ENCODE data around the gene CELF6.

CELF6 gene

GRCh38 chr15:72318408-72318942, 1.5 kb downstream of the CELF6 start:
- Histone ChIP-seq H3K79me2 (ENCODE audit: control insufficient read depth, insufficient read depth, low read length, unreplicated experiment) (no peaks in the 10 kb centered on the region), H3K27me3 (ENCODE audit: insufficient read depth, low read length) (peaks cover 26% of the 10 kb centered on the region), H3K4me3 (ENCODE audit: low read depth, low read length) (no peak overlapping the region)

GRCh38 chr15:72315706-72316370, 4.1 kb downstream of the CELF6 start:
- Histone ChIP-seq H3K27ac (ENCODE audit: low read depth, low read length) (no peak overlapping the region), H3K36me3 (ENCODE audit: insufficient read depth, low read length) (no peaks in the 10 kb centered on the region), H3K4me3 (ENCODE audit: low read depth, low read length) (no peak overlapping the region), H2AFZ (ENCODE audit: low read length, unreplicated experiment) (no peak overlapping the region), H3K27me3 (ENCODE audit: insufficient read depth, low read length) (peaks cover 26% of the 10 kb centered on the region), H3K79me2 (ENCODE audit: control insufficient read depth, insufficient read depth, low read length, unreplicated experiment) (no peaks in the 10 kb centered on the region), H3K4me1 (ENCODE audit: control insufficient read depth, insufficient read depth, low read length, unreplicated experiment) (peaks cover 2% of the 10 kb centered on the region)

More at GRCh38 chr15:72318408-72318942, 1.5 kb downstream of the CELF6 start:
- Histone ChIP-seq H3K27ac (ENCODE audit: low read depth, low read length) (no peak overlapping the region), H3K36me3 (ENCODE audit: insufficient read depth, low read length) (no peaks in the 10 kb centered on the region), H3K4me1 (ENCODE audit: control insufficient read depth, insufficient read depth, low read length, unreplicated experiment) (peaks cover 3% of the 10 kb centered on the region), H2AFZ (ENCODE audit: low read length, unreplicated experiment) (no peak overlapping the region)

- Histone ChIP-seq H3K36me3 (ENCODE audit: insufficient read depth, low read length) (no peaks in the 10 kb centered on the region), H3K4me3 (ENCODE audit: low read depth, low read length) (no peak overlapping the region), H3K27me3 (ENCODE audit: insufficient read depth, low read length) (peaks cover 22% of the 10 kb centered on the region), H3K4me1 (ENCODE audit: control insufficient read depth, insufficient read depth, low read length, unreplicated experiment) (no peaks in the 10 kb centered on the region), H3K79me2 (ENCODE audit: control insufficient read depth, insufficient read depth, low read length, unreplicated experiment) (no peaks in the 10 kb centered on the region), H2AFZ (ENCODE audit: low read length, unreplicated experiment) (no peak overlapping the region), H3K27ac (ENCODE audit: low read depth, low read length) (no peak overlapping the region)
These were observed 6.1 kb downstream of the CELF6 start for GRCh38 chr15:72313881-72314280.

- Histone ChIP-seq H3K79me2 (ENCODE audit: control insufficient read depth, insufficient read depth, low read length, unreplicated experiment) (no peaks in the 10 kb centered on the region), H3K27ac (ENCODE audit: low read depth, low read length) (no peak overlapping the region), H3K4me1 (ENCODE audit: control insufficient read depth, insufficient read depth, low read length, unreplicated experiment) (no peaks in the 10 kb centered on the region), H3K36me3 (ENCODE audit: insufficient read depth, low read length) (no peaks in the 10 kb centered on the region), H3K4me3 (ENCODE audit: low read depth, low read length) (no peak overlapping the region), H2AFZ (ENCODE audit: low read length, unreplicated experiment) (no peak overlapping the region), H3K27me3 (ENCODE audit: insufficient read depth, low read length) (peaks cover 18% of the 10 kb centered on the region)
These were observed 6.5 kb downstream of the CELF6 start for GRCh38 chr15:72313448-72313840.

GRCh38 chr15:72312605-72313447, 7.1 kb downstream of the CELF6 start:
- no peak overlapping the region for H3K27ac ChIP-seq (ENCODE audit: low read depth, low read length)
- H3K79me2 ChIP-seq (ENCODE audit: control insufficient read depth, insufficient read depth, low read length, unreplicated experiment) = no peaks in the 10 kb centered on the region
- H3K27me3 ChIP-seq (ENCODE audit: insufficient read depth, low read length) = peaks cover 12% of the 10 kb centered on the region
- no peak overlapping the region for H3K4me3 ChIP-seq (ENCODE audit: low read depth, low read length)
- H3K4me1 ChIP-seq (ENCODE audit: control insufficient read depth, insufficient read depth, low read length, unreplicated experiment) = no peaks in the 10 kb centered on the region
- no peaks in the 10 kb centered on the region for H3K36me3 ChIP-seq (ENCODE audit: insufficient read depth, low read length)
- no peak overlapping the region for H2AFZ ChIP-seq (ENCODE audit: low read length, unreplicated experiment)

GRCh38 chr15:72307026-72307425, 12.9 kb downstream of the CELF6 start:
- H3K79me2 ChIP-seq (ENCODE audit: control insufficient read depth, insufficient read depth, low read length, unreplicated experiment) = no peaks in the 10 kb centered on the region
- H3K27me3 ChIP-seq (ENCODE audit: insufficient read depth, low read length) = no peaks in the 10 kb centered on the region
- H3K4me1 ChIP-seq (ENCODE audit: control insufficient read depth, insufficient read depth, low read length, unreplicated experiment) = peaks cover 13% of the 10 kb centered on the region
- no peak overlapping the region for H2AFZ ChIP-seq (ENCODE audit: low read length, unreplicated experiment)
- H3K4me3 ChIP-seq (ENCODE audit: low read depth, low read length) = no peak overlapping the region
- no peak overlapping the region for H3K27ac ChIP-seq (ENCODE audit: low read depth, low read length)
- no peaks in the 10 kb centered on the region for H3K36me3 ChIP-seq (ENCODE audit: insufficient read depth, low read length)

- H3K27ac ChIP-seq (ENCODE audit: low read depth, low read length) = no peak overlapping the region
- H3K27me3 ChIP-seq (ENCODE audit: insufficient read depth, low read length) = no peaks in the 10 kb centered on the region
- no peak overlapping the region for H2AFZ ChIP-seq (ENCODE audit: low read length, unreplicated experiment)
- H3K4me3 ChIP-seq (ENCODE audit: low read depth, low read length) = no peak overlapping the region
- no peaks in the 10 kb centered on the region for H3K36me3 ChIP-seq (ENCODE audit: insufficient read depth, low read length)
- H3K79me2 ChIP-seq (ENCODE audit: control insufficient read depth, insufficient read depth, low read length, unreplicated experiment) = no peaks in the 10 kb centered on the region
- H3K4me1 ChIP-seq (ENCODE audit: control insufficient read depth, insufficient read depth, low read length, unreplicated experiment) = peaks cover 13% of the 10 kb centered on the region
These were observed 13.7 kb downstream of the CELF6 start for GRCh38 chr15:72306211-72306785.

GRCh38 chr15:72304596-72304995, 15.4 kb downstream of the CELF6 start:
- Histone ChIP-seq H3K4me3 (ENCODE audit: low read depth, low read length) (no peak overlapping the region), H3K27me3 (ENCODE audit: insufficient read depth, low read length) (no peaks in the 10 kb centered on the region), H3K27ac (ENCODE audit: low read depth, low read length) (no peak overlapping the region), H3K36me3 (ENCODE audit: insufficient read depth, low read length) (no peaks in the 10 kb centered on the region), H3K79me2 (ENCODE audit: control insufficient read depth, insufficient read depth, low read length, unreplicated experiment) (no peaks in the 10 kb centered on the region), H3K4me1 (ENCODE audit: control insufficient read depth, insufficient read depth, low read length, unreplicated experiment) (peaks cover 13% of the 10 kb centered on the region), H2AFZ (ENCODE audit: low read length, unreplicated experiment) (peak overlapping the region; percentile 55)

GRCh38 chr15:72302955-72303354, 17.0 kb downstream of the CELF6 start:
- Histone ChIP-seq H3K79me2 (ENCODE audit: control insufficient read depth, insufficient read depth, low read length, unreplicated experiment) (no peaks in the 10 kb centered on the region), H3K36me3 (ENCODE audit: insufficient read depth, low read length) (no peaks in the 10 kb centered on the region), H2AFZ (ENCODE audit: low read length, unreplicated experiment) (no peak overlapping the region), H3K4me1 (ENCODE audit: control insufficient read depth, insufficient read depth, low read length, unreplicated experiment) (peaks cover 13% of the 10 kb centered on the region), H3K4me3 (ENCODE audit: low read depth, low read length) (no peak overlapping the region), H3K27ac (ENCODE audit: low read depth, low read length) (no peak overlapping the region), H3K27me3 (ENCODE audit: insufficient read depth, low read length) (no peaks in the 10 kb centered on the region)

- peaks cover 4% of the 10 kb centered on the region for H3K27me3 ChIP-seq (ENCODE audit: insufficient read depth, low read length)
- H2AFZ ChIP-seq (ENCODE audit: low read length, unreplicated experiment) = no peak overlapping the region
- H3K79me2 ChIP-seq (ENCODE audit: control insufficient read depth, insufficient read depth, low read length, unreplicated experiment) = no peaks in the 10 kb centered on the region
- H3K27ac ChIP-seq (ENCODE audit: low read depth, low read length) = no peak overlapping the region
- no peaks in the 10 kb centered on the region for H3K4me1 ChIP-seq (ENCODE audit: control insufficient read depth, insufficient read depth, low read length, unreplicated experiment)
- H3K36me3 ChIP-seq (ENCODE audit: insufficient read depth, low read length) = no peaks in the 10 kb centered on the region
- H3K4me3 ChIP-seq (ENCODE audit: low read depth, low read length) = no peak overlapping the region
These were observed 30.2 kb downstream of the CELF6 start for GRCh38 chr15:72289597-72290325.
